Stimulated activated CD8-positive, alpha-beta memory T cell treated with anti-CD3 and anti-CD28 coated beads, Interleukin-7, amount 100 ng/mL, for 24 hours (primary cell): Measurements from ENCODE around the gene PAX8.

Experiments used
- DNase-seq: peaks from one replicate; pipeline ENCODE4 v3.0.0-alpha.2; 2020; ENCODE audit warnings: low read depth

The PAX8 gene

GRCh38 chr2:113264713-113265403 lies 13.9 kb downstream of the PAX8 start:
- DNase-seq, result no peak

DNA sequence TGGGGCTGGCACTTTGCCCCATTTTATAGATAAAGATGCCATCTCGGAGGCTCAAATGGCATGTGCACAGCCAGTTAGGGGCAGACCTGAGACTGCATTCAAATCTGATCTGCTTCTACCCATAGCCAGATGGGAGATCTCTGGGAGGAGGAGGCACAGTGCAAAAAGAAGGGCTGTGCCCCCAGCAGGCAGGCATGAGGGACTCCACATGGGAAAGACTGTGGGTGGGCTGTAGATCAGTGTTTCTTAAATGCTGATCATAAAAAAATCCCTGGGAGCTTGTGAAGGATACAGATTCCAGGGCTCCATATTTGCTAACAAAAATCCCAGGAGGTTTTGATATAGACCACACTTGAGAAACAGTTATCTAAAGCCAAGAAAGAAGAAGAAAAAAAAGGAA lies 15.2 kb downstream of the PAX8 start:
- DNase-seq, result no peak

DNA sequence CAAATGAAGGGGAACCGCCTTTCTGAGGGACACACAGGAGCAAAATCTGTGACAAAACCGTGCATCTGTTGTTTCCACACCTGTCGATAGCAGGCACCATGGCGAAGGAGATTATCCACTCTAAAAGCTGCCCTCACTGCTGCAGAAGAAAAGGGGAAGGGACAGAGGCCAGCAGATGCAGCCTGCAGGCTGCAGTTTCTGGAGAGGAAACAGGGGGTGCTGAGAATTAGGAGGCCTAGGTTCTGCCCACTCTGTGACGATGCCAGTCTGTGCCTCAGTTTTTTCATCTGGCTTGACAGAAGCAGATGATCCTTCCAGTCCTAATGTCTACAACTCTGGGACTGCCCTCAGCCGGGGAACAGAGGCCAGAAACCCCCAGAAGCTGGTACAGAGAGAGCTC lies 17.7 kb downstream of the PAX8 start:
- no peak for DNase-seq

- DNase-seq, result no peak
These were observed 20.1 kb downstream of the PAX8 start for GRCh38 chr2:113258471-113259147.

- DNase-seq, result no peak
These were observed 21.0 kb downstream of the PAX8 start for GRCh38 chr2:113257516-113258264.

- no peak for DNase-seq
These were observed 23.3 kb downstream of the PAX8 start for GRCh38 chr2:113255140-113256070.

- no peak for DNase-seq
These were observed 25.3 kb downstream of the PAX8 start for GRCh38 chr2:113253453-113253852.

DNA sequence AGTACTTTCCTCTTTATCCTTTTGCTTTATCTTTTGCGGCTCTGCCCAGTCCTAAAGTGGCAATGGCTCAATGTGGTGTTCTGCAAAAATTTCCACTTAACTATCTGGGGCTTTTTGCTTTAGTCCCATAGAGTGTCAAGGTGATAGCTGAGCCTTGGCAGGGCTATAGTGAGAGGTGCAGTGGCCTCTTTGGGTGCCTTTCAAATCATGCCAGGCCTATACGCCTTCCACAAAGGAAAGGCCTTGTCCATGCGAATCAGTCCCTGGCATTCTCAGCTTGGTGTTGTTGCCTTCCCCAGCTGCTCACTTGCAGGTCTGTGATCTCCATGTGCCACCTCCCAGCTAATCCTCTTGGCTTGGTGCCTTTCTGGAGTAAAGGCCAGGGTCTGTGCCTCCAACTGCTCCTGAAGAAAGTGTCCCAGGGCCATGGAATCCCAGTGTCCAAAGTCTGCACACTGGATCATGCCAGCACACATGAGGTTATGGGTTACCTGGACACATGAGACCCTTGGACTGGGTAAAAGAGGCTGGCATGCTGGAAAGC lies 26.6 kb downstream of the PAX8 start:
- DNase-seq, result no peak

DNA sequence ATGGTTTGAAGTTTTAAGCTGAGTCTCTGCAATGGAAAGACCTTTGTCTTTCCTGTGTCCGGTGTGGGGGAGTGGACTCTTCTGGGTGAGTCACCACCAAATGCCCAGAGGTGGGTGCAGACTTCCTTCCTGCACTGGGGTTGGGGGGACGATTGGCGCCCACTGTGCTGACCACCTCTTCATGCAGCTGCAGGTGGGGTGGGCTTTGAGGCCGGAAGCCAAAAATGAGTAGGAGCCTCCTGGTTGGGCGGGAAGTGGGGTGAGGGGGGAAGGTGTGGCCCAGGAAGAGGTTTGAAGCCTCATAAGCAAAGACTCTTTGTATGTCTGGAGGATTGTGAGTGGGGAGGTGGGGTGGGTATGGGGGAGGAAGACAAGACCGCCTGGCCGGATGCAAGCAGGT lies 27.6 kb downstream of the PAX8 start:
- DNase-seq, result no peak

DNA sequence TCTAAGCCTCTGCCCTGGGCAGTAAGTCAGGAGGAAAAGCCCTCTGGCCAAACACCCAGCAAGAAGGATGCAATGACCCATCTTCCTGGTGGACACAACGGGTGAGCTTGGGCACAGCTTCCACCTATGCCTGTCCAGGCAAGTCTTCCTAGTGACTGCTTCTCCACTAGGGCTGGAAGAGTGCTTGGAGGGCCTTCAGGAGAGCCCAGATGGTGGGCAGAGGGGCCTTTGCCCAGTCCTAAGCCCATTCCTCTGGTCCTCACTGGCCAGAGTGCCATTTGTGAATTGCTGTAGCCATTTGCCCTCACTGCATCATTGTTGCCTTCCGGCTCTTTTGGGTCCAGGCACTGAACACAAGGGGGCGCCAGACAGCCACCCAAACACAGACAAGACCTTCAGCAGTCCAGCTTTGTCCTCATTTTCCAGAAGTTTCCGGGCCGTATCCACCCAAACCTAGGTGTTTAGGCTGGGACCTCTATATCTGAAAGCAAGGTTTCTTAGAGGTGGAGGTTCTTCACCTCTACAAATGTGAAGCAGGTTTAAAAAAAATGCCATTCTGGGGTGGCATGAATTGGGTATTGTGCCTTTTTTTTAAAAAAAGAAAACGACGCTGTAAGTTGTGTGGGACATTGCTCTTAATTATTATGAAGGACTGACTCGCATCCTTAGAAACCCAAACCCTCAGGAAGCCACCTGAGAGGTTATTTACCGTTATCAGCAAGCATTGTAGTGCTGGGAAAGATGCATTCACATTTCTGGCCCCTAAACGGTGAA lies 29.5 kb downstream of the PAX8 start:
- DNase-seq, result peak; percentile 57

- no peak for DNase-seq
These were observed 32.1 kb downstream of the PAX8 start for GRCh38 chr2:113246606-113247005.

DNA sequence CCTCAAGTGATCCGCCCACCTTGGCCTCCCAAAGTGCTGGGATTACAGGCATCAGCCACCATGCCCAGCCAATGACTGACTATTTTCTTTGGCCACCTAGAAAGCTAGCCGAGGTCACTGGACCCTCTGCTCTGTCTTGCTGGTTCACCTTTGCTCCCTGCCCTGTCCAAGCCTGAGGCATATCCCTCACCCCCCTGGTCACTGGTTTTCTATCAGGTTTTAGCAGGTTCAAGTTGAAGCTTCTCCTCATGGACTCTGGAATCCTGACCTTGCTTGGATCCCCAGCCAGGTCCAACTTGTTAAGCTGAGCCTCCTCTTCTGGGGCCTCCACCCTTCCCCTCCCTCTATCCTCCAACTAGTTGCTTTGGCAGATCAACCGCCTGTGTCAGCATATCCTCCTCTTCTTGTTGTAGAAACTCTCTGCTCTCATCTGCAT lies 33.4 kb downstream of the PAX8 start:
- no peak for DNase-seq

- DNase-seq, result no peak
These were observed 36.4 kb downstream of the PAX8 start for GRCh38 chr2:113242327-113242726.

DNA sequence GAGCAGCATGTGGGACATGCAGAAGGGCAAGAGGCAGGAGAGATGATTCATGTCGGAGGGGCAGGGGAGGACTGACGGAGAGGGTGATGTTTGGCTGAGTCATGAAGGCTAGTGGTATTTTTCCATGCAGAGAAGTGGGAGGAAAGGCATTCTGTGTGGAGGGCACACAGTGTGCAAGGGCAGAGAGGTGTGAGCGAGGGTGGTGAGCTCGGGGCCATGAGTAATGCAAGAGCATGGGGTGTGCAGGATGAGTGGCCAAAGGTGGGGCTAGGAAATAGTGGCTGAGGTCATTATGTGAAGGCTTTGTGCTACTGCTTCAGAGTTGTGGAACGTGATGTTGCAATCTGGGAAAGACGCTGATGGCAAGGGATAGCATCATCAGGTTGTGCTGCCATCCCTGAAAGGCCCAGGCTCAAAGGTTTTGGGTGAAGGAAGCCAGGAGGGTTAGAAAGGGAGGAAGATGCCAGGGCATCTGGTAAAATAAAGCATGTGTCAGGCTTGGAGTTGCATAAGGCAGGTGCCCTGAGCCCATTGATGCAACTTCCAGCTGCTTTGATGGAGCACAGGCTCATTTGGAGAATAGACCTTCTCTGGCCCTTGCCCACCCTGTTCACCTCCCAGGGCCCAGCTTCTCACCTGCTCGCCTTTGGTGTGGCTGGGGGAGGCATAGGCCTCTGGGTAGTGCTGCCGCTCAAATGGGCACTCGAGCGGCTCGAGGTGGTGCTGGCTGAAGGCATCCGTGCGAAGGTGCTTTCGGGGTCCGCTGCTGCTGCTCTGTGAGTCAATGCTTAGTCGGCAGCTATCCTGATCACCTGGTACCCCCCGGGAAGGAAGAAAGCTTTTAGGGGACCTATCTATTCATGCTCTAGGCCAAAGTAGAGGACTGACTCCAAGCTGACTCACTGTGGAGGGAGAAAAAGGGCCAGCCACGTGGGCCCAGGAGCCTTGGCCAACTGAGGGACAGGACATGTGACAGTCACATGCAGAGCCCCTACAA lies 37.5 kb downstream of the PAX8 start:
- DNase-seq, result peak; percentile 27

- DNase-seq, result no peak
These were observed 38.4 kb downstream of the PAX8 start for GRCh38 chr2:113240150-113240914.

DNA sequence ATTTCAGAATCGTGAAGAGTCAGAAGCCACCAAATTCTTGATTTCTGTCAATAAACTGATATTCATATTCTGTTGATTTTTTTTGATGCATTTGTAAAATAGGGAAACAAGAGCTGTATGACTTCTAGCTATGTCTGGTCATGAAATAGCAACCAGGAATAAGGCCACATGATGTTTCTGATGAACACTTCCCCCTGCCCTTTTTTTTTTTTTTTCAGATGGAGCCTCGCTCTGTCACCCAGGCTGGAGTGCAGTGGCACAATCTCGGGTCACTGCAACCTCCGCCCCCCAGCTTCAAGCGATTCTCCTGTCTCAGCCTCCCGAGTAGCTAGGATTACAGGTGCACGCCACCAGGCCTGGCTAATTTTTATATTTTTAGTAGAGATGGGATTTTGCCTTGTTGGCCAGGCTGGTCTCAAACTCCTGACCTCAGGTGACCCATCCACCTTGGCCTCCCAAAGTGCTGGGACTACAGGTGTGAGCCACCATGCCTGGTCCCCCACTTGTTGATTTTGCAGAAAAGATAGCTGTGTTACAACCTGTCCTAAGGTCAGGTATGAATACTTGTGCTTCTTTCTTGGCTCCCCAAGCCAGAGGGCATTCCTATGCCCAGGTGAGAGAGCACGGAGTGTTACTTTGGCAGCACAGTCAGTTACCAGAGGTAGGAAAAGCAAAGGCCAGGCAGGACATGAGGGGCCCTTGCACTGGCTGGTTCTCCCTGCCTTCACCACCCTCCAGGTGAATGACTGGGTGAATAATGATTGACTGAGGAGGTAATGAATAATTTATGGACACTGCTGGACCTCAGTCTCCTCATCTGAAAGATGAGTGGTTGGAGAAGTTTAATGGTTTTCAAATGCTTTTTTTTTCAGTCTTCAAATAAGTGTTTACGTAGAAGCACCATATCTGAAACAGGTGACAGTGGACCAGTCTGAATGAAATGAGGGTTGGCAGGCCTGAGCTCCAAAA lies 39.6 kb downstream of the PAX8 start:
- DNase-seq, result no peak

- DNase-seq, result no peak
These were observed 41.0 kb downstream of the PAX8 start for GRCh38 chr2:113237604-113238160.
